BE2C (cell line): Measurements from ENCODE around the gene GABPB1.

Experiments used
- DNase-seq: peaks from one replicate; pipeline ENCODE4 v3.0.0-alpha.2; 2020
- H3K27me3 ChIP-seq: fragments of 250-450 bp; sonication (Bioruptor Pico); 2 replicates; pipeline ENCODE4 v1.5.1; 2020; ENCODE audit warnings: mild to moderate bottlenecking
- H3K36me3 ChIP-seq: fragments of 250-450 bp; sonication (Bioruptor Pico); 2 replicates; pipeline ENCODE4 v1.5.1; 2020; ENCODE audit warnings: mild to moderate bottlenecking
- H3K4me1 ChIP-seq: fragments of 250-450 bp; sonication (Bioruptor Pico); 2 replicates; pipeline ENCODE4 v1.5.1; 2020
- H3K4me3 ChIP-seq: 2 replicates; pipeline ENCODE4 v1.5.1; 2011; ENCODE audit warnings: low read depth, low read length
- H3K9me3 ChIP-seq: fragments of 250-450 bp; sonication (Bioruptor Pico); 2 replicates; pipeline ENCODE4 v1.5.1; 2020
- CTCF ChIP-seq: IDR thresholded peaks from 2 replicates; pipeline ENCODE4 v1.5.1; 2012; ENCODE audit warnings: mild to moderate bottlenecking, low read depth, low read length

The GABPB1 gene

DNA sequence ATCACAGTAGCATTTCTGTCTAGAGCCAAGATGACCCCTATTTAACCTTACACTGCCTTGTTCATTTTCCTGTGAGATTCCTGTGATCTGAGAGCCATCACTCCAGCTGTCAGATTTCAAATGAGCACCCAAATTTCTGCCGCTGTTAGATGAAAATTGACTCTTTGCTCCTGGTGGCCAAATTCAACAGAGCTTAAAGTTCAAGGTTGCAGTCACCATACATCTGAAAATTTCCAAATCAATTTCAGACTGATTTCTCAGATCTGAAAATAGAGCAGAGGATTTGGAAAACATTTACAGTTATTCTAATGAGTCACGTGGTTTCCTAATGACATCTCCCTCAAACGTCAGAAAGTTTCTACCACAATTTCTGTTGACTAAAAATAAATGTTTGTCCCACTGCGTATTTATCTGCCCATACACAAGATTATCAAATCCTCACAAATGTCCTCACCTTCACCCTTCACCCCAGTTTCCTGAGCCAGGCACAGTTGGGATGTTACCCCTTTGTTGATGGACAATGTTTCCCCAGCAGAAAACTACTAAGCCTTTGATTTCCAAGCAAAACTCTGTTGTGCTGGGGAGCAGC is 105.9 kb downstream of the GABPB1 start:
- DNase-seq = no peak
- H3K4me1 ChIP-seq = no peaks in the 10 kb centered on the region
- no peak overlapping the region for H3K4me3 ChIP-seq
- no peaks in the 10 kb centered on the region for H3K27me3 ChIP-seq
- no peaks in the 10 kb centered on the region for H3K9me3 ChIP-seq
- TF ChIP-seq CTCF = no peak
- H3K36me3 ChIP-seq = no peaks in the 10 kb centered on the region

DNA sequence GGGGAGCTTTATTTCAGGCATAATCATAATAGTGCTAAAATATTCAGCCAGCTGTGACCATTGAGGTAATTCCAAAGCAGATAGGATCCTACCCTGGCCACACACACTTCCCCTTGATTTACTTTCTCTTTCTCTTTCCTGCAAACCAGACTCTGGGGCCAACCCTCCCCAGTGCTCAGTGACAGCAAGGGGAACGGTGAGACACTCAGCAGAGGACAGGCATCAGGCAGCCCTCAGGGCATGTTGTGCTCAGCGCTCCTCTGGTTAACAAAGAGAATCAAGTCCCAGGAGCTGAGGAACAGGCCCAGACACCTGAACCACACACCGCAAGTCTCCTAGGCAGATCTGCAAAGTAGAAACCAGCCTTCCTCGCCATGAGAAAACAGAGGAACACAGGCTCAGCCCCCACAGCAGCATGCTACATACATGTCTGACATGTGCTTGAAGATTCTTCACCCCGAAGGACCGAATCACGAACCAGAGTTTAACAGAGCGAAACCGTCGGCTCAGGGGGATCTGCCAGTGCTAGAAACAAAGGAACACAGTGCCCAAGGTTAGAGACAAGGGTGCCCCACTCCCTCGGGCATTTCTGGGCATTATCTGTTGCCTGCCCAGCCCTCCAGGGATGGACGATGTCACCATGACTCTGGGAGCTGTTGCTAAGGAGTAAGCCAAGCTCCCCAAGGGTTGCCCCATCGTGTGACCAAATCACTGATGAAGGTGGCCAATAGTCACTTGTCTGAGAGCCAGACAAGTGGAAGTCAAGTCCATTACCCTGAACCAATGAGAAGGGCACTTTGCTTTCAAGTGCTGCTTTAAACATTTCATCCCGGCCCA is 107.0 kb downstream of the GABPB1 start:
- no peaks in the 10 kb centered on the region for H3K4me1 ChIP-seq
- no peaks in the 10 kb centered on the region for H3K36me3 ChIP-seq
- H3K27me3 ChIP-seq = no peaks in the 10 kb centered on the region
- TF ChIP-seq CTCF = no peak
- peak; percentile 73 for DNase-seq
- H3K9me3 ChIP-seq = no peaks in the 10 kb centered on the region
- H3K4me3 ChIP-seq = no peak overlapping the region

- Histone ChIP-seq H3K36me3 (no peaks in the 10 kb centered on the region), H3K4me1 (no peaks in the 10 kb centered on the region), H3K4me3 (no peak overlapping the region), H3K27me3 (no peaks in the 10 kb centered on the region), H3K9me3 (no peaks in the 10 kb centered on the region)
- no peak for DNase-seq
- no peak for TF ChIP-seq CTCF
These were observed 108.4 kb downstream of the GABPB1 start for GRCh38 chr15:50246631-50247030.

DNA sequence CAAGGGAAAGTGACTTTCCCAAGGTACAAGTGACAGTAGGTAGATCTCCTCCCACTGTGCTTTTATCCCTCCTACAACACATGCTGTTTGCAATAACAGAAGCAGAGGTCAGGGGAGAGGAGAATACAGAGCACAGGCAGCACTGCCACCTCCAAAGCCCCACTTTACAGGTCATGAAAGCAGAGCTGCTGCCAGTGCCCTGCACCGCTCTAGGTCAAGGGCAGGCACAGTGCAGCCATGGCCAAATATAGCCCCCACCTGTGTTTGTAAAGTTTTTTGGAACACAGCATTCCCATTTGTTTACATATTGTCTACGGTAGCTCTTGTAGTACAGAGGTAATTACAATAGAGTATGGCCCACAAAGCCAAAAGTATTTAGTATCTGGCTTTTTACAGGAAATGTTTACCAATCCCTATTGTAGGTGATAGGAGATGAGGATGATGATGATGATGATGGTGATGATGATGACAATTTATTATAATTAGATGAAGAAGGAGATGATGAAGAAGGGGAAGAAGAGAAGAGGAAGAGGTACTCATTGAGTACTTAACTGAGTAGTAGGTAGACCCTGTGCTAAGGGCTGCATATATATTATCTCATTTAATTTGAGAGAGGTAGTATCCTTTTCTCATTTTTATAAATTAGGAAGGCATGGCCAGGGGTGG is 109.9 kb downstream of the GABPB1 start:
- no peaks in the 10 kb centered on the region for H3K4me1 ChIP-seq
- H3K9me3 ChIP-seq = no peaks in the 10 kb centered on the region
- H3K4me3 ChIP-seq = no peak overlapping the region
- H3K36me3 ChIP-seq = no peaks in the 10 kb centered on the region
- no peaks in the 10 kb centered on the region for H3K27me3 ChIP-seq
- DNase-seq = no peak
- no peak for TF ChIP-seq CTCF

DNA sequence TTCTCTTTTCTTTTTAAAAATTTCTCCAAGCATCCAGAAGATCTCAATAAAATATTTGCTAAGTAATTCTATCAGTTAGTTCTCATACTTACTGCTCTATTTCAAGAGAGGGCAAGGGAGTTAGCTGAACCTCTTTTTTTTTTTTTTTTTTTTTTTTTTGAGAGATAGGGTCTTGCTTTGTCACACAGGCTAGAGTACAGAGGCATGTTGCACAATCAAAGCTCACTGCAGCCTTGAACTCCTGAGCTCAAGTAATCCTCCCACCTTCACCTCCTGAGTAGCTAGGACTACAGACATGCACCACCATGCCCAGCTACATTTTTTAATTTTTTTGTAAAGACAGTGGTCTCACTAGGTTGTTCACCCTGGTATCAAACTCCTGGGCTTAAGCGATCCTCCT is 110.8 kb downstream of the GABPB1 start:
- H3K36me3 ChIP-seq = no peaks in the 10 kb centered on the region
- no peak for TF ChIP-seq CTCF
- no peak overlapping the region for H3K4me3 ChIP-seq
- no peaks in the 10 kb centered on the region for H3K27me3 ChIP-seq
- H3K9me3 ChIP-seq = no peaks in the 10 kb centered on the region
- no peaks in the 10 kb centered on the region for H3K4me1 ChIP-seq
- DNase-seq = no peak
